ENCODE measurements around the gene PAQR5.

PAQR5 gene

DNA sequence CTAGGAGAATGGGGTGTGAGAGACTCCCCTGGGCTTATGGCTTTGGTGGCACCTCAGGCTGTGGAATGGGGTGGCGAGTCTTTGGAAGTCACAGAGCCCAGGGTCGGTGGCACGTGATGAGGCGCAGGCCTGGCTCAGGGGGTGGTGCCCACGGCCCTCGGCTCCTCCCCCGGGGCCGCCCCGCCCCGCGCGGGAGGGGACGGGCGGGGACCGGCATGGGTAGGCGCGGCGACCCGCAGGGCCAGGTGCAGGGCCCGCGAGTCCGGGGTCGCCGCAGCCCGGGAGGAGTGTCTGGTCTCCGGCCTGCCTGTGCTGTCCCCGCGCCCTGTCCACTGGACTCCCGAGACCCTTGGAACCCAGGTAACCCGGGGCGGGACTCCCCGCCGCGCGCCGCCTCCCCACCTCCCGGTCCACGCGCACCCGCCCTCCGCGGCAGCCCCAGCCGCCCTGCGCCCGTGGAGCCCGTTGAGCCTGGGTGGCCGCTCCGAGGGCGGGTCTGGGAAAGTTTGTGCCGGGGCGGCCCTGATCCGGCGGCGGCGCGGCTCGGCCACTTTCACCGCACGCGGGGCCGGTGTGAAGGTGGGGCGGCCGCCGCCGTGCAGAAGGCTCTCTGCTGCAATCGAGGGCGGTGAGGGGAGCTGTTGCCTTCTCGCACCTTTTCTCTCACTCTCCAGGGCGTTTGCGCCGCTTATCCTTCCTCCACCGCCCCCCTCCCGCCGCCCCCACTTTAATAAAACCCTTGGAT, at the start of gene PAQR5:
Gene PAQR5 (plus strand): TSS at position 216 of the 745 bp plus-strand sequence. CDS start 61,169 bp downstream, outside the sequence.
- TF ChIP-seq POLR2AphosphoS5 (IDR thresholded peaks at IDR 0.05; ENCODE audit: borderline replicate concordance, low read depth, low read length) (no peak; the same call in 1 of the 2 replicates), EZH2 (IDR thresholded peaks at IDR 0.05) (no peak), FOXP2 (optimal IDR thresholded peaks at IDR 0.05; ENCODE audit: control extremely low read depth, extremely low read length, insufficient read depth) (no peak)
- Histone ChIP-seq H3K9ac (ENCODE audit: insufficient read length) (peak within 1 kb of the TSS; percentile 67), H3K4me3 (peak within 1 kb of the TSS; percentile 88), H3K27ac (no peak within 1 kb of the TSS), H3K9me3 (ENCODE audit: low read depth, low read length) (no peaks in the 10 kb centered on the region), H3K36me3 (ENCODE audit: insufficient read depth, low read length) (no peaks in the 10 kb centered on the region)
- DNase-seq (ENCODE audit: low read depth, low spot score) = no peak

- H3K36me3 ChIP-seq (ENCODE audit: insufficient read depth, low read length) = peaks cover 11% of the 10 kb centered on the region; the same call in 1 of the 2 replicates
- no peak for TF ChIP-seq POLR2AphosphoS5 (IDR thresholded peaks at IDR 0.05; ENCODE audit: borderline replicate concordance, low read depth, low read length)
- TF ChIP-seq EZH2 (IDR thresholded peaks at IDR 0.05) = no peak
- no peak for TF ChIP-seq FOXP2 (optimal IDR thresholded peaks at IDR 0.05; ENCODE audit: control extremely low read depth, extremely low read length, insufficient read depth)
- H3K4me3 ChIP-seq = no peak overlapping the region
- H3K27ac ChIP-seq = no peak overlapping the region; the same call in 1 of the 2 replicates
- H3K9me3 ChIP-seq (ENCODE audit: low read depth, low read length) = no peaks in the 10 kb centered on the region
- DNase-seq (ENCODE audit: low read depth, low spot score) = no peak
- H3K9ac ChIP-seq (ENCODE audit: insufficient read length) = no peak overlapping the region
These were observed 45.6 kb upstream of the PAQR5 start for GRCh38 chr15:69253156-69253555.

GRCh38 chr15:69265347-69265955, 33.3 kb upstream of the PAQR5 start:
- DNase-seq (ENCODE audit: low read depth, low spot score) = no peak
- no peak overlapping the region for H3K9ac ChIP-seq (ENCODE audit: insufficient read length)
- TF ChIP-seq FOXP2 (optimal IDR thresholded peaks at IDR 0.05; ENCODE audit: control extremely low read depth, extremely low read length, insufficient read depth) = no peak
- TF ChIP-seq POLR2AphosphoS5 (IDR thresholded peaks at IDR 0.05; ENCODE audit: borderline replicate concordance, low read depth, low read length) = no peak
- TF ChIP-seq EZH2 (IDR thresholded peaks at IDR 0.05) = no peak

DNA sequence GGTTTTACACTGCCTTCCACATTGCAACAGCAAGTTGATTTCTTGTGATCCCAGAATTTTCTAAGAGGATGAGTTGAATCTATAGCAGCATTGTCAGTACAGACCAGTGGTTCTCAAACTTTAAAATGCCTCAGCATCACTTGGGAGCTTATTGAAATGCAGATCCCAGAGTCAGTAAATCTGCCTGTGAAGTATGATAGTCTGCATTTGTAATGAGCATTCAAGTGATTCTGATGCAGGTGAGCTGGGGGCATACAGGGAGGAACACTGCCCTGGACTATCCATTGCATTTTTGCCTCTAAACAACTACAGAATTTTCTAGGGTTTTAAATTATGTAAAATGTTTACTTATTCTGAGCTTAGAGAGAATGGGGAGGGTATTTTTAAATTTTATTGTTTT, 27.5 kb upstream of the PAQR5 start:
- no peaks in the 10 kb centered on the region for H3K9me3 ChIP-seq (ENCODE audit: low read depth, low read length)
- no peak for DNase-seq (ENCODE audit: low read depth, low spot score)
- H3K4me3 ChIP-seq = no peak overlapping the region
- TF ChIP-seq FOXP2 (optimal IDR thresholded peaks at IDR 0.05; ENCODE audit: control extremely low read depth, extremely low read length, insufficient read depth) = no peak
- no peak for TF ChIP-seq POLR2AphosphoS5 (IDR thresholded peaks at IDR 0.05; ENCODE audit: borderline replicate concordance, low read depth, low read length)
- TF ChIP-seq EZH2 (IDR thresholded peaks at IDR 0.05) = no peak
- no peak overlapping the region for H3K27ac ChIP-seq
- peaks cover 13% of the 10 kb centered on the region for H3K36me3 ChIP-seq (ENCODE audit: insufficient read depth, low read length)
- H3K9ac ChIP-seq (ENCODE audit: insufficient read length) = no peak overlapping the region

More at GRCh38 chr15:69265347-69265955, 33.3 kb upstream of the PAQR5 start:
- Histone ChIP-seq H3K9me3 (ENCODE audit: low read depth, low read length) (no peaks in the 10 kb centered on the region), H3K27ac (no peak overlapping the region), H3K36me3 (ENCODE audit: insufficient read depth, low read length) (peaks cover 20% of the 10 kb centered on the region), H3K4me3 (no peak overlapping the region)

- TF ChIP-seq EZH2 (IDR thresholded peaks at IDR 0.05) (no peak), FOXP2 (optimal IDR thresholded peaks at IDR 0.05; ENCODE audit: control extremely low read depth, extremely low read length, insufficient read depth) (no peak), POLR2AphosphoS5 (IDR thresholded peaks at IDR 0.05; ENCODE audit: borderline replicate concordance, low read depth, low read length) (no peak)
- H3K9ac ChIP-seq (ENCODE audit: insufficient read length) = no peak overlapping the region
- H3K27ac ChIP-seq = no peak overlapping the region
- DNase-seq (ENCODE audit: low read depth, low spot score) = no peak
- H3K4me3 ChIP-seq = no peak overlapping the region
- H3K36me3 ChIP-seq (ENCODE audit: insufficient read depth, low read length) = peaks cover 13% of the 10 kb centered on the region
- H3K9me3 ChIP-seq (ENCODE audit: low read depth, low read length) = no peaks in the 10 kb centered on the region
These were observed 26.6 kb upstream of the PAQR5 start for GRCh38 chr15:69272139-69272538.

GRCh38 chr15:69272891-69273290, 25.8 kb upstream of the PAQR5 start:
- TF ChIP-seq EZH2 (IDR thresholded peaks at IDR 0.05) (no peak), POLR2AphosphoS5 (IDR thresholded peaks at IDR 0.05; ENCODE audit: borderline replicate concordance, low read depth, low read length) (no peak), FOXP2 (optimal IDR thresholded peaks at IDR 0.05; ENCODE audit: control extremely low read depth, extremely low read length, insufficient read depth) (no peak)
- no peak for DNase-seq (ENCODE audit: low read depth, low spot score)
- no peaks in the 10 kb centered on the region for H3K9me3 ChIP-seq (ENCODE audit: low read depth, low read length)
- H3K27ac ChIP-seq = no peak overlapping the region
- H3K36me3 ChIP-seq (ENCODE audit: insufficient read depth, low read length) = peaks cover 13% of the 10 kb centered on the region; the same call in 1 of the 2 replicates
- H3K4me3 ChIP-seq = no peak overlapping the region
- no peak overlapping the region for H3K9ac ChIP-seq (ENCODE audit: insufficient read length)

DNA sequence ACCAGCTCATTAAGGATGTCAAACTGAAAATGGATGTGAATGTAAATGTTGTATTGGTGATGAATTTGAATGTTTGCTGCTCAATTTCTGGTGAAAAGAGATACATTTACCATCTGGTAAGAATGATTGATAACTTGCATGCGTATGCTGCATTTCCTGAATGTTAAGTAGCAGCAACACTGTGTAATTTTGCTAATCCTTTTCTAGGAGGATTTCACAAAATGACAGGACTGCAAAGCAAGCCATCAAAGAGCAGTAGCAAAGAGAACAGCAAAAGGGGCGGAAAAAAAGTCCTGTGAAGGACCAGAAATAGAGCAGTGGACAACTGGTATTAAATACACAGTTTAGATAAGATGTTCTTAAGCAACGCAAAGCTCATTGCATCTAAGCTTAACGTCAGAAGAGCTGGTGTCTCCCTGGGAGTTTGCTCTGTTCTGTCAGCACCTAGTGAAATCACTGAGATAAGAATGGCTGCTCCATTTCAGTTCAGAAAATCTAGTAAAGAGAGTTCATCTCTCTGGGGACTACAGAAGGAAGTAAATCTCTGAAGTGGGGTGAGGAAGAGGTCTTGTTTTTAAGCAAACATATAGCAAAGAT, 23.5 kb upstream of the PAQR5 start:
- H3K9me3 ChIP-seq (ENCODE audit: low read depth, low read length) = no peaks in the 10 kb centered on the region
- H3K4me3 ChIP-seq = no peak overlapping the region
- no peaks in the 10 kb centered on the region for H3K36me3 ChIP-seq (ENCODE audit: insufficient read depth, low read length)
- no peak for TF ChIP-seq FOXP2 (optimal IDR thresholded peaks at IDR 0.05; ENCODE audit: control extremely low read depth, extremely low read length, insufficient read depth)
- no peak for TF ChIP-seq EZH2 (IDR thresholded peaks at IDR 0.05)
- TF ChIP-seq POLR2AphosphoS5 (IDR thresholded peaks at IDR 0.05; ENCODE audit: borderline replicate concordance, low read depth, low read length) = no peak
- no peak overlapping the region for H3K9ac ChIP-seq (ENCODE audit: insufficient read length)
- no peak overlapping the region for H3K27ac ChIP-seq
- DNase-seq (ENCODE audit: low read depth, low spot score) = no peak

GRCh38 chr15:69275933-69276560, 22.7 kb upstream of the PAQR5 start:
- no peaks in the 10 kb centered on the region for H3K36me3 ChIP-seq (ENCODE audit: insufficient read depth, low read length)
- TF ChIP-seq EZH2 (IDR thresholded peaks at IDR 0.05) = no peak
- TF ChIP-seq FOXP2 (optimal IDR thresholded peaks at IDR 0.05; ENCODE audit: control extremely low read depth, extremely low read length, insufficient read depth) = no peak
- TF ChIP-seq POLR2AphosphoS5 (IDR thresholded peaks at IDR 0.05; ENCODE audit: borderline replicate concordance, low read depth, low read length) = no peak

More at GRCh38 chr15:69275933-69276560, 22.7 kb upstream of the PAQR5 start:
- H3K4me3 ChIP-seq = no peak overlapping the region
- no peak overlapping the region for H3K27ac ChIP-seq
- no peaks in the 10 kb centered on the region for H3K9me3 ChIP-seq (ENCODE audit: low read depth, low read length)
- no peak for DNase-seq (ENCODE audit: low read depth, low spot score)
- H3K9ac ChIP-seq (ENCODE audit: insufficient read length) = no peak overlapping the region

All from SK-N-MC (cell line).